ENCODE results near the gene SPRED2.

GRCh38 chr2:65416945-65417344, 15.5 kb downstream of the SPRED2 start:
- TF ChIP-seq POLR2A (IDR thresholded peaks at IDR 0.05) (no peak), EP300 (IDR thresholded peaks at IDR 0.05) (no peak)
- TF ChIP-seq, protein P1, sequence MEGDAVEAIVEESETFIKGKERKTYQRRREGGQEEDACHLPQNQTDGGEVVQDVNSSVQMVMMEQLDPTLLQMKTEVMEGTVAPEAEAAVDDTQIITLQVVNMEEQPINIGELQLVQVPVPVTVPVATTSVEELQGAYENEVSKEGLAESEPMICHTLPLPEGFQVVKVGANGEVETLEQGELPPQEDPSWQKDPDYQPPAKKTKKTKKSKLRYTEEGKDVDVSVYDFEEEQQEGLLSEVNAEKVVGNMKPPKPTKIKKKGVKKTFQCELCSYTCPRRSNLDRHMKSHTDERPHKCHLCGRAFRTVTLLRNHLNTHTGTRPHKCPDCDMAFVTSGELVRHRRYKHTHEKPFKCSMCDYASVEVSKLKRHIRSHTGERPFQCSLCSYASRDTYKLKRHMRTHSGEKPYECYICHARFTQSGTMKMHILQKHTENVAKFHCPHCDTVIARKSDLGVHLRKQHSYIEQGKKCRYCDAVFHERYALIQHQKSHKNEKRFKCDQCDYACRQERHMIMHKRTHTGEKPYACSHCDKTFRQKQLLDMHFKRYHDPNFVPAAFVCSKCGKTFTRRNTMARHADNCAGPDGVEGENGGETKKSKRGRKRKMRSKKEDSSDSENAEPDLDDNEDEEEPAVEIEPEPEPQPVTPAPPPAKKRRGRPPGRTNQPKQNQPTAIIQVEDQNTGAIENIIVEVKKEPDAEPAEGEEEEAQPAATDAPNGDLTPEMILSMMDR (IDR thresholded peaks at IDR 0.05): no peak

Measured in tibial nerve (tissue), 4 donors.